ENCODE data around the gene TMEM256.

TMEM256 gene

DNA sequence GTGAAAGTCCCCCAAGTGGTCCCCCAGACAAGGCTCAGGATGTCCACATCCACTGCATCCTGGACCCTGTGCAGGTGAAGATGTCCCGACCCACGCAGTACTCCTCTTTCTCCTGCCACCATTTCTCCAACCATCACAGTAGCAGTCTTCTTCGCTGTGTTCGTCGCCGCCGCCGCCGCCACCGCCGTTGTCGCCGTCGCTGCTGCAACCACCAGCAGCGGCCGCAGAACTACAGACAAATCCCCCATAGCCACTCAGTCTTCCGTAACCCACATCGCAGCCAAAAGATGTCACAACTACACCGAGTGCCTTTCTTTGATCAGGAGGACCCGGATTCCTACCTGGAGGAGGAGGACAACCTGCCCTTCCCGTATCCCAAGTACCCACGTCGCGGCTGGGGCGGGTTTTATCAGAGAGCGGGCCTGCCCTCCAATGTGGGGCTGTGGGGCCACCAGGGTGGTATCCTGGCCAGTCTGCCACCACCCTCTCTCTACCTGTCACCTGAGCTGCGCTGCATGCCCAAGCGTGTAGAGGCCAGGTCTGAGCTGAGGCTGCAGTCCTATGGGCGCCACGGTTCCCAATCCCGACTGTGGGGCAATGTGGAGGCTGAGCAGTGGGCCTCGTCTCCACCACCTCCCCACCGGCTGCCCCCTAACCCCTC is 22.4 kb upstream of the TMEM256 start:
- Histone ChIP-seq H3K4me3 (ENCODE audit: low read depth, low read length) (no peak overlapping the region), H3K27me3 (replicated peaks) (no peaks in the 10 kb centered on the region), H3K36me3 (replicated peaks) (no peaks in the 10 kb centered on the region), H3K27ac (no peak overlapping the region)
- TF ChIP-seq, protein P1, sequence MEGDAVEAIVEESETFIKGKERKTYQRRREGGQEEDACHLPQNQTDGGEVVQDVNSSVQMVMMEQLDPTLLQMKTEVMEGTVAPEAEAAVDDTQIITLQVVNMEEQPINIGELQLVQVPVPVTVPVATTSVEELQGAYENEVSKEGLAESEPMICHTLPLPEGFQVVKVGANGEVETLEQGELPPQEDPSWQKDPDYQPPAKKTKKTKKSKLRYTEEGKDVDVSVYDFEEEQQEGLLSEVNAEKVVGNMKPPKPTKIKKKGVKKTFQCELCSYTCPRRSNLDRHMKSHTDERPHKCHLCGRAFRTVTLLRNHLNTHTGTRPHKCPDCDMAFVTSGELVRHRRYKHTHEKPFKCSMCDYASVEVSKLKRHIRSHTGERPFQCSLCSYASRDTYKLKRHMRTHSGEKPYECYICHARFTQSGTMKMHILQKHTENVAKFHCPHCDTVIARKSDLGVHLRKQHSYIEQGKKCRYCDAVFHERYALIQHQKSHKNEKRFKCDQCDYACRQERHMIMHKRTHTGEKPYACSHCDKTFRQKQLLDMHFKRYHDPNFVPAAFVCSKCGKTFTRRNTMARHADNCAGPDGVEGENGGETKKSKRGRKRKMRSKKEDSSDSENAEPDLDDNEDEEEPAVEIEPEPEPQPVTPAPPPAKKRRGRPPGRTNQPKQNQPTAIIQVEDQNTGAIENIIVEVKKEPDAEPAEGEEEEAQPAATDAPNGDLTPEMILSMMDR (IDR thresholded peaks at IDR 0.05; ENCODE audit: low read depth, low read length, missing control alignments): no peak
- no peak for DNase-seq
- in situ Hi-C loops (cut with HindIII; ENCODE audit: low pct_ligation_motif_present, low sequenced_read_pairs): no loop called here

DNA sequence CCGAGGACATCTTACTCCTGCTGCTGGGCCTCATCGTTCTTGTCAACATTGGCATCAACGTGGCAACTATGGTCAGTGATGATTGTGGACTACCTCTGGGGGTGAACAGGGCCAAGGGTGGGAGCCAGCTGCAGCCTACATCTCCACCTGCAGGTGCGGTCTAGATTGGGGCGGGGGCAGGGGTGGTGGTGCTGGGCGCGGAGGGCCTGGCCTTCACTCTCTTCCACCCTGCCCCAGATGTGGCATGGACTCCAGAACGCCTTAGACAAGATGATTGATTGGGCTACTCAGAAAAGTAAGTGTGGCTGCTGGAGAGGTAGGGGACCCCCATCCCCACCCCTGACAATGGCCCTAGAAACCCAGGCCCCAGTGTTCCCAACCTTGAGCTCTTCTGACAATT is 21.9 kb upstream of the TMEM256 start:
- TF ChIP-seq, protein P1 (IDR thresholded peaks at IDR 0.05; ENCODE audit: low read depth, low read length, missing control alignments): no peak
- Histone ChIP-seq H3K27me3 (replicated peaks) (no peaks in the 10 kb centered on the region), H3K36me3 (replicated peaks) (no peaks in the 10 kb centered on the region), H3K27ac (no peak overlapping the region), H3K4me3 (ENCODE audit: low read depth, low read length) (no peak overlapping the region)
- in situ Hi-C loops (cut with HindIII; ENCODE audit: low pct_ligation_motif_present, low sequenced_read_pairs): no loop called here
- DNase-seq: no peak

DNA sequence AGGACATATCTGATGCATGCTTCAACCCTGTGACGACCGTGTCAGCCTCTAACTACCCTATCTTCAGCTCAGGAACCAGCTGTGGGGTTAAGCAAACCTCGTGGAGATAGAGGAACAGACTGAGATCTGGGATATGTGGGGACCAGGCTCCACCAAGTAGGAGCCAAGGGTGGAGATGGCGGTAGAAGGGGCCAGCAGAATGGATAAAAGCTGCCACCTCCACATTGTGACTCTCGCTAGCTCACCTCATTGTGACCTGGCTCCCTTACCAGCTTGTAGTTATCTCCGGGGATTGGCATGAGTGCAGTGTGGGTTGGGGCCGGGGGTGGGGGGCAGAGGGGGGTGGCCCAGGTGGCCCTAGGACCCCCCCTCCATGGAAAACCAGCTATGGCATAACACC is 21.4 kb upstream of the TMEM256 start, which contains the start of gene SPEM2:
SPEM2 (plus strand) TSS at position 301 of the 400 bp plus-strand sequence; CDS start at position 374, 73 bp downstream.
- no peak within 1 kb of the TSS for H3K27ac ChIP-seq
- TF ChIP-seq, protein P1 (IDR thresholded peaks at IDR 0.05; ENCODE audit: low read depth, low read length, missing control alignments): no peak
- no peaks in the 10 kb centered on the region for H3K36me3 ChIP-seq (replicated peaks)
- H3K4me3 ChIP-seq (ENCODE audit: low read depth, low read length): no peak within 1 kb of the TSS
- H3K27me3 ChIP-seq (replicated peaks): no peaks in the 10 kb centered on the region
- DNase-seq: no peak
- in situ Hi-C loops (cut with HindIII; ENCODE audit: low pct_ligation_motif_present, low sequenced_read_pairs): no loop called here

DNA sequence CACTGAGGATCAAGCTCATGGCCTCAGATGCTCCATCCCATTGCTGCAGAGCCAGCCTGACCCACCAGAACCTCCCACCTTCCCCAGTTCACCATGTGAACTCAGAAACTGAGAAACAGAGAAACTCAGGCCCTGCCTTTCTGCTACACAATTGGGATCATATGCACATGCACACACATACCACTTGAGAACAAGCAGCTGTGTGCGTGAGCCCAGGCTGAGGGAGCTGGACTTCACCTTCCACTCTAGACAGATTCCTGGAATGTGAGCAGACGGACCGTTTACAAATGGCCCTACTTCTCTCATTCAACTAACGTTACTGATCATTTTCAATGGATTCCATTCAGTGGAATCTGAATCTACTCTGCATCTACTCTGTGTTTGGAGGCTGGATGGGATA is 19.8 kb upstream of the TMEM256 start:
- in situ Hi-C loops (cut with HindIII; ENCODE audit: low pct_ligation_motif_present, low sequenced_read_pairs): no loop called here
- Histone ChIP-seq H3K36me3 (replicated peaks) (no peaks in the 10 kb centered on the region), H3K4me3 (ENCODE audit: low read depth, low read length) (no peak overlapping the region), H3K27me3 (replicated peaks) (no peaks in the 10 kb centered on the region), H3K27ac (no peak overlapping the region)
- TF ChIP-seq, protein P1 (IDR thresholded peaks at IDR 0.05; ENCODE audit: low read depth, low read length, missing control alignments): no peak
- DNase-seq: no peak

DNA sequence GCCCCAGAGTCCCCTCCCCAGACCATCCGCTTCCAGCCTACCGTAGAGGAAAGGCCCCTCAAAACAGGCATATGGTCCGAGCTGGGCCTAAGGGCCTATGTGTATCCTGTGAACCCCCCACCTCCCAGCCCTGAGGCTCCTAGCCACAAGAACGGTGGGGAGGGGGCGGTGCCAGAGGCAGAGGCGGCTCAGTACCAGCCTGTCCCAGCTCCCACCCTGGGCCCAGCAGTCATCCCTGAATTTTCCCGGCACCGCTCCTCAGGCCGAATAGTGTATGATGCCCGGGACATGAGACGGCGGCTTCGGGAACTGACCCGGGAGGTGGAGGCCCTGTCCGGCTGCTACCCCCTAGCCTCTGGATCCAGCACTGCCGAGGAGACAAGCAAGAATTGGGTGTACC is 17.3 kb upstream of the TMEM256 start:
- no peaks in the 10 kb centered on the region for H3K27me3 ChIP-seq (replicated peaks)
- no peak for DNase-seq
- in situ Hi-C loops (cut with HindIII; ENCODE audit: low pct_ligation_motif_present, low sequenced_read_pairs): no loop called here
- no peak overlapping the region for H3K27ac ChIP-seq
- H3K4me3 ChIP-seq (ENCODE audit: low read depth, low read length): no peak overlapping the region
- no peaks in the 10 kb centered on the region for H3K36me3 ChIP-seq (replicated peaks)
- TF ChIP-seq, protein P1 (IDR thresholded peaks at IDR 0.05; ENCODE audit: low read depth, low read length, missing control alignments): no peak

All from brain microvascular endothelial cell (primary cell).